ENCODE results near the gene ASRGL1. TPM values are rescaled to one million over a fixed set of nuclear protein-coding genes. Genes with fewer than 3 reads are reported as not detected.

ASRGL1 gene
- polyA plus RNA-seq, 1 of the 3 experiments (the other 2 are of a cell fraction) = 4.3 TPM

DNA sequence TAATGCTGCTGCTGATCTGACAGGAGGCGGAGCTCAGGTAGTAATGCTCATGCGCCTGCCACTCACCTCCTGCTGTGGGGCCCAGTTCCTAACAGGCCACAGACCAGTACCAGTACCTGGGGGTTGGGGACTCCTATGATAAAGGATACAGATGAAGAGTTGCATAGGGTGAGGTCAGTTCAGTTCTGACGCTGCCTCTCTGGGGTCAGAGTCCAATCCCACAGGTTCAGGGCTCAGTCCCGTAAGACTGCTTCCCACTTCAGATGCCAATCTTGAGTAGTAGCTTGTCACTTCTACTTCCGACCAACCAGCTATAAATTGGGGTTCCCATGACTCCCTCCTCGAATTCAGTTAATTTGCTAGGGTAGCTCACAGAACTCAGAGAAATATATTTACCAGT is 8.6 kb downstream of the ASRGL1 start:
- POLR2A ChIA-PET = no interaction called here
- WGBS (ENCODE audit: low lambda C conversion rate) = 83% methylated on average over 6 of the region's 6 CpGs
- TF ChIP-seq MXI1 (IDR thresholded peaks at IDR 0.05; ENCODE audit: low read depth, low read length) (no peak), TAF1 (IDR thresholded peaks at IDR 0.05; ENCODE audit: borderline replicate concordance, low read depth, low read length) (no peak), EZH2phosphoT487 (IDR thresholded peaks at IDR 0.05; ENCODE audit: borderline replicate concordance, low read depth) (no peak), JUND (IDR thresholded peaks at IDR 0.05) (no peak), FOXM1 (IDR thresholded peaks at IDR 0.05; ENCODE audit: low read depth) (no peak), TCF12 (IDR thresholded peaks at IDR 0.05) (no peak), MEF2A (IDR thresholded peaks at IDR 0.05; ENCODE audit: borderline replicate concordance, low read depth) (no peak), RFX5 (IDR thresholded peaks at IDR 0.05; ENCODE audit: low read length) (no peak), FOXJ3 (CRISPR knock-in tag; IDR thresholded peaks at IDR 0.05) (no peak), NRF1 (IDR thresholded peaks at IDR 0.05; ENCODE audit: low read depth, low read length) (no peak), CHD2 (IDR thresholded peaks at IDR 0.05; ENCODE audit: low read length, partially characterized antibody) (no peak)
- TF ChIP-seq, protein P1, sequence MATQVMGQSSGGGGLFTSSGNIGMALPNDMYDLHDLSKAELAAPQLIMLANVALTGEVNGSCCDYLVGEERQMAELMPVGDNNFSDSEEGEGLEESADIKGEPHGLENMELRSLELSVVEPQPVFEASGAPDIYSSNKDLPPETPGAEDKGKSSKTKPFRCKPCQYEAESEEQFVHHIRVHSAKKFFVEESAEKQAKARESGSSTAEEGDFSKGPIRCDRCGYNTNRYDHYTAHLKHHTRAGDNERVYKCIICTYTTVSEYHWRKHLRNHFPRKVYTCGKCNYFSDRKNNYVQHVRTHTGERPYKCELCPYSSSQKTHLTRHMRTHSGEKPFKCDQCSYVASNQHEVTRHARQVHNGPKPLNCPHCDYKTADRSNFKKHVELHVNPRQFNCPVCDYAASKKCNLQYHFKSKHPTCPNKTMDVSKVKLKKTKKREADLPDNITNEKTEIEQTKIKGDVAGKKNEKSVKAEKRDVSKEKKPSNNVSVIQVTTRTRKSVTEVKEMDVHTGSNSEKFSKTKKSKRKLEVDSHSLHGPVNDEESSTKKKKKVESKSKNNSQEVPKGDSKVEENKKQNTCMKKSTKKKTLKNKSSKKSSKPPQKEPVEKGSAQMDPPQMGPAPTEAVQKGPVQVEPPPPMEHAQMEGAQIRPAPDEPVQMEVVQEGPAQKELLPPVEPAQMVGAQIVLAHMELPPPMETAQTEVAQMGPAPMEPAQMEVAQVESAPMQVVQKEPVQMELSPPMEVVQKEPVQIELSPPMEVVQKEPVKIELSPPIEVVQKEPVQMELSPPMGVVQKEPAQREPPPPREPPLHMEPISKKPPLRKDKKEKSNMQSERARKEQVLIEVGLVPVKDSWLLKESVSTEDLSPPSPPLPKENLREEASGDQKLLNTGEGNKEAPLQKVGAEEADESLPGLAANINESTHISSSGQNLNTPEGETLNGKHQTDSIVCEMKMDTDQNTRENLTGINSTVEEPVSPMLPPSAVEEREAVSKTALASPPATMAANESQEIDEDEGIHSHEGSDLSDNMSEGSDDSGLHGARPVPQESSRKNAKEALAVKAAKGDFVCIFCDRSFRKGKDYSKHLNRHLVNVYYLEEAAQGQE (IDR thresholded peaks at IDR 0.05; ENCODE audit: low read depth, low read length) = no peak

DNA sequence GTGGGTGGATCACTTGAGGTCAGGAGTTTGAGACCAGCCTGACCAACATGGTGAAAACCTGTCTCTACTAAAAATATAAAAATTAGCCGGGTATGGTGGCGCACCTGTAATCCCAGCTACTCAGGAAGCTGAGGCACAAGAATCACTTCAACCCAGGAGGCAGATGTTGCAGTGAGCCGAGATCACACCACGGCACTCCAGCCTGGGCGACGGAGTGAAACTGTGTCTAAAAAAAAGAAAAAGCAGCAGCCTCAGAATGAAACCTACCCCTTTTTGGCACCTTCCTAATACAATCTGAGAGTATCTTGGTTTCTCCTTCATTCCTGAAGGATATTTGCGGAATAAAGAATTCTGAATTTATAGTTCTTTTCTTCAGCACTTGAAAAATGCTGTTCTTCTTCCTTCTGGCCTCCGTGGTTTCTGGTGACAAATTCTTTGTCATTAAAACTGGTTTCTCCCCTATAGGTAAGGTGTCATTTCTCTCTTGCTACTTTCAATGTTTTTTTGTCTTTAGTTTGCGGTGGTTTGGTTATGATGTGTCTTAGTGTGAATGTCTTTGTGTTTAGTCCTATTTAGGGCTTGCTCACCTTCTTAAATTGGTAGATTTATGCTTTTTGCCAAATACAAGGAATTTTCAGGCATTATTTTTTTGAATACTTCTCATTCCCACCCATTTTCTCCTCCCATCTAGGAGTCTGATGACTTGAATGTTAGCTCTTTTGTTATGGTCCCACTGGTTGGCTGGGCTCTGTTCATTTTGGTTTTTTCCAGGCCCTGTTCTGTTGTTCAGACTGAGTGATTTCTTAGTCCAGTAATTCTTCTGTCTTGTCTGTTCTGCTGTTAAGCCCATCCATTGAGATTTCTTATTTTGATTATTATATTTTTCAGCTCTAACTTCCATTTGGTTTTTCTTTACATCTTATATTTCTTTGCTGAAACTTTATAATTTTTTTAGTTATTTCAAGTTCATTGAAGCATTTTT is 15.4 kb downstream of the ASRGL1 start:
- TF ChIP-seq CHD2 (IDR thresholded peaks at IDR 0.05; ENCODE audit: low read length, partially characterized antibody) (no peak), ELF1 (IDR thresholded peaks at IDR 0.05) (no peak), NRF1 (IDR thresholded peaks at IDR 0.05; ENCODE audit: low read depth, low read length) (no peak), GATA2 (CRISPR knock-in tag; IDR thresholded peaks at IDR 0.05) (no peak), NFIC (IDR thresholded peaks at IDR 0.05; ENCODE audit: borderline replicate concordance) (no peak), RFX5 (IDR thresholded peaks at IDR 0.05; ENCODE audit: low read length) (no peak), YY1 (IDR thresholded peaks at IDR 0.05; ENCODE audit: low read depth) (no peak), FOXJ3 (CRISPR knock-in tag; IDR thresholded peaks at IDR 0.05) (no peak), TAF1 (IDR thresholded peaks at IDR 0.05; ENCODE audit: borderline replicate concordance, low read depth, low read length) (no peak)
- TF ChIP-seq, protein P1 (IDR thresholded peaks at IDR 0.05; ENCODE audit: low read depth, low read length) = no peak
- TF ChIP-seq, protein P2, sequence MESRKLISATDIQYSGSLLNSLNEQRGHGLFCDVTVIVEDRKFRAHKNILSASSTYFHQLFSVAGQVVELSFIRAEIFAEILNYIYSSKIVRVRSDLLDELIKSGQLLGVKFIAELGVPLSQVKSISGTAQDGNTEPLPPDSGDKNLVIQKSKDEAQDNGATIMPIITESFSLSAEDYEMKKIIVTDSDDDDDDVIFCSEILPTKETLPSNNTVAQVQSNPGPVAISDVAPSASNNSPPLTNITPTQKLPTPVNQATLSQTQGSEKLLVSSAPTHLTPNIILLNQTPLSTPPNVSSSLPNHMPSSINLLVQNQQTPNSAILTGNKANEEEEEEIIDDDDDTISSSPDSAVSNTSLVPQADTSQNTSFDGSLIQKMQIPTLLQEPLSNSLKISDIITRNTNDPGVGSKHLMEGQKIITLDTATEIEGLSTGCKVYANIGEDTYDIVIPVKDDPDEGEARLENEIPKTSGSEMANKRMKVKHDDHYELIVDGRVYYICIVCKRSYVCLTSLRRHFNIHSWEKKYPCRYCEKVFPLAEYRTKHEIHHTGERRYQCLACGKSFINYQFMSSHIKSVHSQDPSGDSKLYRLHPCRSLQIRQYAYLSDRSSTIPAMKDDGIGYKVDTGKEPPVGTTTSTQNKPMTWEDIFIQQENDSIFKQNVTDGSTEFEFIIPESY (IDR thresholded peaks at IDR 0.05; ENCODE audit: borderline replicate concordance, low read depth) = no peak
- H3K4me2 ChIP-seq = no peak overlapping the region
- WGBS (ENCODE audit: low lambda C conversion rate) = 86% methylated on average over 9 of the region's 9 CpGs
- ChIA-PET CTCF (interaction anchor here (0.7 to 1.2 kb wide), 4 partner anchors 12 to 197 kb away, joined by 3 read pairs; no protein-coding TSS in a partner anchor), POLR2A (no interaction called here)
- H3K9ac ChIP-seq = no peak overlapping the region
- H4K20me1 ChIP-seq (ENCODE audit: insufficient read depth) = no peaks in the 10 kb centered on the region
- H3K4me1 ChIP-seq (ENCODE audit: control insufficient read depth in 1 of 2, insufficient read depth in 2 of 2, low read depth in 1 of 2, low read length in 1 of 2) = no peaks in the 10 kb centered on the region
- H3K27ac ChIP-seq (ENCODE audit: low read depth in 2 of 2, low read length in 1 of 2) = no peak overlapping the region
- no peaks in the 10 kb centered on the region for H3F3A ChIP-seq (replicated peaks; ENCODE audit: insufficient read depth)
- no peak for DNase-seq
- no peaks in the 10 kb centered on the region for H3K9me2 ChIP-seq
- no peaks in the 10 kb centered on the region for H3K36me3 ChIP-seq (replicated peaks in 1 of 2; ENCODE audit: control insufficient read depth in 1 of 2, insufficient read depth in 2 of 2, low read length in 1 of 2)
- H3K79me2 ChIP-seq (ENCODE audit: insufficient read depth) = no peaks in the 10 kb centered on the region
- H2AFZ ChIP-seq (ENCODE audit: low read depth) = no peak overlapping the region
- no peak overlapping the region for H3K4me3 ChIP-seq (ENCODE audit: low read depth in 2 of 2, low read length in 1 of 2)
- H3K9me3 ChIP-seq = no peaks in the 10 kb centered on the region
- H3K27me3 ChIP-seq (ENCODE audit: insufficient read depth) = no peaks in the 10 kb centered on the region

More for the DNA sequence above, 8.6 kb downstream of the ASRGL1 start:
- Histone ChIP-seq H3K36me3 (replicated peaks in 1 of 2; ENCODE audit: control insufficient read depth in 1 of 2, insufficient read depth in 2 of 2, low read length in 1 of 2) (no peaks in the 10 kb centered on the region), H3K27me3 (ENCODE audit: insufficient read depth) (no peaks in the 10 kb centered on the region), H3K9me3 (no peaks in the 10 kb centered on the region), H3K27ac (ENCODE audit: low read depth in 2 of 2, low read length in 1 of 2) (no peak overlapping the region), H3K4me2 (no peak overlapping the region), H3K4me1 (ENCODE audit: control insufficient read depth in 1 of 2, insufficient read depth in 2 of 2, low read depth in 1 of 2, low read length in 1 of 2) (no peaks in the 10 kb centered on the region), H3K9me2 (no peaks in the 10 kb centered on the region), H3F3A (replicated peaks; ENCODE audit: insufficient read depth) (no peaks in the 10 kb centered on the region), H3K79me2 (ENCODE audit: insufficient read depth) (no peaks in the 10 kb centered on the region), H2AFZ (ENCODE audit: low read depth) (no peak overlapping the region), H3K9ac (no peak overlapping the region), H4K20me1 (ENCODE audit: insufficient read depth) (no peaks in the 10 kb centered on the region), H3K4me3 (ENCODE audit: low read depth in 2 of 2, low read length in 1 of 2) (no peak overlapping the region)
- no peak for DNase-seq
- CTCF ChIA-PET = no interaction called here
